HG03045 (cell line): ENCODE measurements around the gene ANGEL2.

Experiments
- ATAC-seq: cut with Tn5 transposase; IDR thresholded peaks from one replicate; pipeline ENCODE4 v1.9.1; 2021; ENCODE audit warnings: mild to moderate bottlenecking, moderate library complexity; ENCODE audit not compliant: unreplicated experiment

Gene ANGEL2

DNA sequence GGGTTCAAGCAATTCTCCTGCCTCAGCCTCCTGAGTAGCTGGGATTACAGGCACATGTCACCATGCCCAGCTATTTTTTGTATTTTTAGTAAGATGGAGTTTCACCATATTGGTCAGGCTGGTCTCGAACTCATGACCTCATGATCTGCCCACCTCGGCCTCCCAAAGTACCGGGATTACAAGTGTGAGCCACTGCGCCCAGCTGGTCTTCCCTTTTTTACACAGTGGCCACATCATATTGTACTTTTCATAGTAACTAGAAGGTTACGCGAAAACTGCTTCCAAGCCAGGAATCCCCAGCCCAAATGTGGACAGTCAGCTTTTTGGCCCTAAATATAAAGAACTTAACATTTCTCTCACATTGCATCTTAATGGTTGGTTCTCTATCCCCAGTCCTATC, 61.2 kb downstream of the ANGEL2 start:
- no peak for ATAC-seq

DNA sequence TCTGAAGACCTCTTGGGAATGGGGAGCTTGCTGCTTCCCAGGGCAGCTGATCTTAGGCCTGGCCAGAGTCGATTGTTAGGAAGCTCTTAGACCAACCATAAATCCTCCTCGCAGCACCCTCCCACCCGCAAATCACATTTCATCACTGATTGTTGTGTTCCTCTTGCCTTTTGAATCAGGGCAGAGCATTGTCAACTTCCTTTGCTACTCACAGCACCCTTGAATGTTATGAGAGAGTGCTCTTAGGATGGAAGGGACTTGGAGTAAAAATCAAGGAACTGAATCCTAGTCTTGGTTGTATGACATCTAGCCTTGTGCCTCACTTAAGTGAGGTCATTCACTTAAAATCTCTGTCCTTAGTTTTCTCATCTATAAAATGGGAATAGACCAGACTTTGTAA, 62.3 kb downstream of the ANGEL2 start:
- no peak for ATAC-seq

DNA sequence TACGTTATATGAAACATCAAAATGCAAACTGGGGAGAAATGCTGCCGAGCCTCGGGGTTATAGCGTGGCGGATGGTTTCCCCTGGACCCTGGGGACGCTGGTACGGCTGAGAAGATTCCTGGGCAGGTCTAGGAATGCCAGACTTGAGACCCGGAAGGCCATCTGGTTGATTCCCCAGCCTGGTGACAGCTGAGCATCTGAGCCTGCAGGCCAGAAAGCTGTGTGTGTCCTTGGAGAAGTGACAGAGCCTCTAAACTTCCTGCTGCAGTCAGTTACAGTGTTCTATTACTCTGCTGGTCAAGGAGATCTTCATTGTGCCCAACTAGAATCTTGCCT, 63.1 kb downstream of the ANGEL2 start:
- ATAC-seq, result no peak

DNA sequence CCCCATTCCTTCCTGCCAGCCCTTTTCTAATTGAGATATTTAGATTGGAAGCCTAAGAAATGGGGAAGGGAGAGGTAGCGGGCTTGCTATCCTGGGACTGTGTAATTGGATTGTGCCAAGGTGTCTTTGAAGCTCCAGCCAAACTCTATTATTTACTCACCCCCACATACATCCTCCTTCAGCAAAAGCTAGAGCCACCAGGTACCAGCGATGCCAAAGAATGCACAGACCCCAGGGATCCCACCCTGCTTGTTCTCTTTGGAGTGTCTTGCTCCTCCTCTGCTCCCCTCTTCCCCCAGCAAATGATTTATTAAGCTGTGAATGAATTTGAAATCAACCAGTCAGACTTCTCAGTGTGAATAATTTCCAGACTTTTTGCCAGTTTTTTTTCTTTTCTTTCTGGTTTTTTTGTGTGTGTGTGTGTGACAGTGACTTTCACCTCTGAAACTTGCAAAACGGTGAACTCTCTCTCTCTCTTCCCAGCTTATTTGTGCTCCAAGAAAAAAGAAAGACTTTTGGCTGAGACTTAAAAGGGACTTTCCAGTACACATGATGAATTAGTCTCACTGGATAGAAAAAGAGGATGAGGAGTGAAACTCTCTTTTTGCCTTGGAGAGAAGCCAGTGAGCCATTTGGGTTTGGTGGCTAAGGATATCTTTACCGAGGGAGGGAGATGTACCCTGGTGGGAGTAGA, 63.6 kb downstream of the ANGEL2 start:
- no peak for ATAC-seq

DNA sequence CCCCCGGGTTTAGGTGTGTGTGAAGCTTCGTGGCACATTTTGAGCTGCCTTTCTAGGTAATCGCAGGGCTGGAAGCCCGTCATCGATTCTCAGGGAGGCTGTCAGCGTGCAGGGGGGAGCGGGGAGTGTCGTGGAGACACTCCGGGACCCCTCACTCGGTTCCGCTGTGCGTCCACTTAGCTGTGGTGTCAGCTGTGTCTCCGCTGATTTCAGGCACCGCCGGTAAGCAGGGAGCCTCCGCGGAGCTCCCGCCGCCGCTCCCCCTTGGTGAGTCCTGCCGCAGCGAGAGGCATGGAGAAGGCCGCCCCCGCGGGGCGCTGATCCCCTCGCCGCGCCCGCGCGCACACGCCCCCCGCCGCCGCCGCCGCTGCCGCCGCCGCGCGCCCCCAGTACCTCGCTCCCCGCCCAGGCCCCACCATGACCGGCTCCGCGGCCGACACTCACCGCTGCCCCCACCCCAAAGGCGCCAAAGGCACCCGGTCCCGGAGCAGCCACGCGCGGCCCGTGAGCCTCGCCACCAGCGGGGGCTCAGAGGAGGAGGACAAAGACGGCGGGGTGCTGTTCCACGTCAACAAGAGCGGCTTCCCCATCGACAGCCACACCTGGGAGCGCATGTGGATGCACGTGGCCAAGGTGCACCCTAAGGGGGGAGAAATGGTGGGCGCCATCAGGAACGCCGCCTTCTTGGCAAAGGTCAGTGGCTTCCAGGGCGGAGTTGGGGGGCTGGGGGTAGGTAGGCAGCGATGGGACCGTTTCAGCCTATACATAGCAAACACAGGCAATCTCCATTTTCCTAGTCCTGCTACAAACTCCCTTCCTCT, 64.3 kb downstream of the ANGEL2 start:
- no peak for ATAC-seq

DNA sequence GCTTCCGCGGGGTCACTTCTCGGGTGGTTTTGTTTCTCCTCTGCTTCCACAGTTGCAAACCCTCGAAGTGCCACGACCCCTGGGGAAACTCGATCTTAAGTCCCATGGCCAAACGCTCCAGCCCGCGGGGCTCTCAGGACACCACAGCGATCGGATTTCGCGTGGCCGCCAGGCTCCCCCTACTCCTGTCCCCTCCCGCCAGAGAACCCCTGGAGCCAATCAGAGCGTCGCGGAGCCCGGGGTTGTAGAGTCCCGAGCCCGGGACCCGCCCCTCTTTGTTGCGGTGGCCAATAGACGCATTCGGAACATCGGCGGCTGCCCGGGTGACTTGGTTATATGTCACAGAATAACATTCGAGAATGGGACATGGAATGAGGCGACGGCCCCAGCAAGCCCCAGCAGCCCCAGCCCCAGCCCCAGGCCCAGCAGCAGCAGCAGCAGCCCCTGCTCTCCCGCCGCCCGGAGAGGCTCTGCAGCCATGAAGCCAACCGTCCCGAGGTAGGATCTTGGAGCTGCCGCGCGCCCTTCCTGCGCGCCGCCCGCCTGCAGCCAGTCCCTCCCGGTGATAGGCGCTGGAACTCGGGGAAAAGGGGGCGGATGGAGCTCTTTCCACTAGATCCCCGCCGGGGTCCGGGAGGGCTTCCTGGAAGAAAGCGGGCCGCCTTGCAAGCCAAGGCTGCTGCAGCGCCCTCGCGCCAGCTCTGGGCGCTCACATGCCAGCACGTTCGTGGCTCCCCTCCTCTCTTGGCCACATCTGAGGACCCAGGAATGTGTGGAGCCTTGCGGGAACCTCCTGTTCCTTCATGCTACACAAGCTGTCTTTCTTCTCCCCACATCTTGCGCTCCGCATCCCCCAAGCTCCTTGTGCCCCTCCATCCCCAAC, 65.2 kb downstream of the ANGEL2 start, which contains the start of gene VASH2:
Gene VASH2, plus strand, starts transcription at position 299 of the 883 bp plus-strand sequence. CDS start 1,002 bp downstream, outside the sequence.
- peak; percentile 95 for ATAC-seq

DNA sequence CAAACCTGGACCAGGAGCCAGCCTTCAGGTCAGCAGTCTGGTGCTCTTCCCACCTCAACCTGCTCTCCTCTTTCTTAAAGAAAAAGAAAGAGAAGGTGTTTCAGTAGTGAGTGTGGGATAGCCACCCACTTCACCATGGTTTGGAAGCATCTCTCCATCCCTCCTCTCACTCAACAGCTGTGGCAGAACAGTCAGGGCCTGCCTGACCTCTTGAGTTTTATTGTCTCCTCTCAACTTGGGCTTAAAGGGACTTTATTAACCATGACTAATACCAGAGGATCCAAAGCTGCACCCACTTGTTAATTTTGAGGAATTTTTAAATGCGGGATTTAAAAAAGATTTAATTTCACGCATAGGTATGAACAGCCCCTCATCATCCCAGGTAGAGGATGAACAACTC, 65.9 kb downstream of the ANGEL2 start:
- ATAC-seq, result no peak

DNA sequence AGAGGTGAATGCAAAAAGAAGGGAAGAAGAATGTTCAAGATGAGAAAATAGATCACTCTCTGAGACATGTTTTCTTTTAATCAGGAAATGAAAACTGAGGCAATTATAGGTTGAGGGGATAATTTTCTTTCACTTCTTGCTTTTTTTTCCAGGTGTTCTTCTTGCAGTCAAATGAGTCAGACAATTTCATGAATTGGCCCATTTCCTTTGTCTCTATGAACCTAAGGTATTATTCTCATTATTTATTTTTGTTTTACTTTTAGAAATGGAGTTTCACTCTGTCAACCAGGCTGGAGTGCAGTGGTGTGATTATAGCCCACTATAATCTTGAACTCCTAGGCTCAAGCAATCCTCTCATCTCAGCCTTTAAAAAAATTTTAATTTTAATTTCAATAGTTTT, 68.8 kb downstream of the ANGEL2 start:
- no peak for ATAC-seq

DNA sequence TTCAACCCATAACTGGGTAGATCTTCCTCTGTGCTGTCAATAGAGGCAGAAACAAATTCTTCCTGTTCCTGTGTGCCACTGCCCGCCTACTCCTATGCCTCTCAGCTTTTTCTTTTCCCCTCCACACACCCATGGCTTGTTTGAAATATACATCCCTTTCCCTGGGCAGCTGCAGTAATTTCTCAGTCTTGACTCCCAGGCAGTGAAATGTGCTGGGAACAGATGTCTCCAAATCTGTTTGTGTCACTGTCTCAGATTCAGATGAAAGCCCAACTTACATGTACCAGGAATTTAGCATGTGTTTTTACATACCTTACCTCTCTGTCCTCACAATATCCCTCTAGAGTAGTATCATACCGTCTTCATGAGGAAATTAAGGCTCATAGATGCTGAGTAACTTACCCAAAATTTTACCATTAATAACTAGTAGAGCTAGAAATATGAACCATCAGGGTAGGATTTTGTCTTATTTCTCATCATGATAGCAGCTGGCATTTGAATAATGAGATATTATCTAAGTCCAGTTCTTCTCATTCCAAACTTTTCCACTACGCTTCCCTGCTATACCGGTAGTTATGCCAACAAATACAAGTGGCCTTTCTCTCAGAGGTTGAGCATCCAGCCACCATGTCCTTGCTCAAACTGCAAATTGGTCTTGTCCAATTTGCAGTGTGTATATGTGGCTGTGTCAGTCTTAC, 70.1 kb downstream of the ANGEL2 start:
- ATAC-seq, result no peak

DNA sequence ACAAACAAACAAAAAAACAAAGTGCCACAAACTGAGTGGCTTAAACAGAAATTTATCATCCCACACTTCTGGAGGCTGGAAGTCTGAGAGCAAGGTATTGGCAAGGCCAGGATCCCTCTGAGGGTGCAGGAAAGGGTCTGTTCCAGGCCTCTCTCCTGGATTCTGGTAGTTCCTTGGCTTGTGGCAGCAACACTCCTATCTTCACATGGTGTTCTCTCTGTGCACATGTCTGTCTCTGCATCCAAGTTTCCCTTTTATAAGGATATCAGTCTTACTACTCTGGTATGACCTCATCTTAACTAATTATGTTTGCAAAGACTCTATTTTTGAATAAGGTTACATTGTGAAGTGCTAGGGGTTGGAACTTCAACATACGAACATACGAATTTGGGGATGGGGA, 70.6 kb downstream of the ANGEL2 start:
- no peak for ATAC-seq

DNA sequence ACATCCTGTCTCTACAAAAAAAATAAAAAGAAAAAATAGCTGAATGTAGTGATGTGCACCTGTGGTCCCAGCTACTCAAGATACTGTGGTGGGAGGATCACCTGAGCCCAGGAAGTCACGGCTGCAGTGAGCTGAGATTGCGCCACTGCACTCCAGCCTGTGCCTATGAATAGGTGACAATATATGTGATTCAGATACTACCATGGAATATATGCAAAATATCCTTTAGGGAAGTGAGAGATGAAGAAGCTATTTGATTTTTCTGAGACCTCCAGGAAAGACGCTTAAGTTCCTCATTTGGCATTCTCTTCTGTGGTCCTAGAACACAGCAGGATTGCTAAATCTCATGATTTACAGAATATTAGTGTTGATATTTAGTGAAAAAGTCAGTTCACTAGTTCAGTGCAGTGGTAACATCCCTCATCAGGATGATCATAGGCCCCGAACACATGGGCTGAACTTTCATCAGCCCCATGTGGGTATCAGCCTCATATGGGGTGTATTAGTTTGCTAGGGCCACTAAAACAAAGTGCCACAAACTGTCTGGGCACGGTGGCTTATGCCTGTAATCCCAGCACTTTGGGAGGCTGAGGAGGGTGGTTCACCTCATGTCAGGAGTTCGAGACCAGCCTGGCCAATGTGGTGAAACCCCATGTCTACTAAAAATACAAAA, 71.3 kb downstream of the ANGEL2 start:
- no peak for ATAC-seq

DNA sequence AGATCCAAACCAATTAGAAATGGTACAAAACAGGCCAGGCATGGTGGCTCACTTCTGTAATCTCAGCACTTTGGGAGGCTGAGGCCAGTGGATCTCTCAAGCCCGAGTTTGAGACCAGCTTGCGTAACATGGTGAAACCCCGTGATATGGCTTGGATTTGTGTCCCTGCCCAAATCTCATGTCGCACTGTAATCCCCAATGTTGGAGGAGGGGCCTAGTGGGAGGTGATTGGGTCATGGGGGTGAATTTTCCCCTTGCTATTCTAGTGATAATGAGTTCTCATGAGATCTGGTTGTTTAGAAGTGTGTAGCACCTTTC, 72.3 kb downstream of the ANGEL2 start:
- no peak for ATAC-seq

DNA sequence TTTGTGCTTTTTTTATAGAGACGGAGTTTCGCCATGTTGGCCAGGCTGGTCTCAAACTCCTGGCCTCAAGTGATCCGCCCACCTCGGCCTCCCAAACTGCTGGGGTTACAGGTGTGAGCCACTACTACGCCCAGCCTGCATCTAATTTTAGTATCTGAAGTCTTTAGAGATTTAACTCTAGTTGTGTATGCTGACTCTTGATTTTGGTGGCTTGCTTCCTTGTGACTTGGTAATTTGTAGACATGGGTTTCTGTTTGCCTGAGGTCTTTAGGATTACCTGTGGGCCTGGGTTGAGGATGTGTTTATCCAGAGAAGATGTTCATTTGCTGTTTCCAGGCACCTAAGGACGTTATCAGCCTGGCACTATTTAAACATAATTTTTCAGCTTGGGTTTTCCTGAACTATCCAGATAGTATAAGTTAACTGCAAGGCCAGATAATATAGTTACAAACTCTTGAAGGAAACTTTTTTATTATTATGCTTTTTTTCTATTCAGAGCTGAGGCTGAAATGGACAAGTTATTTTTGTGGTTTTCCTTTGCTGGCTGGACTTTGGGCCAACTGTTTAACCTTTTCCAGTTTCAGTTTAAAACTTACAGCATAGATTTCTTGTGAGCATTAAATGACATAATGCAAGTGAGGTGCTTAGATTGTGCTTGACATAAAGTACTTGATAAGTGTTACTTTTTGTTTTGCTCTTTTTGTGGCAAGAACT, 72.8 kb downstream of the ANGEL2 start:
- ATAC-seq, result no peak
